GM12801 (cell line): Measurements from ENCODE around the gene RAB14.

ENCODE experiments used
- CTCF ChIP-seq: IDR thresholded peaks from one replicate; pipeline ENCODE4 v1.5.1; 2011; ENCODE audit warnings: control low read depth; ENCODE audit not compliant: insufficient read length; ENCODE audit errors: extremely low read depth

Gene RAB14

GRCh38 chr9:121133104-121133816, 68.4 kb downstream of the RAB14 start:
- no peak for TF ChIP-seq CTCF
